Left lobe of liver (tissue), 2 donors: ENCODE results near the gene CMIP. TPM values are rescaled to one million over a fixed set of nuclear protein-coding genes. Genes with fewer than 3 reads are reported as not detected.
A peak's percentile ranks its signal among the peaks of the same experiment; 100 is the strongest.

ENCODE experiments used
- ATAC-seq: fragments of 200-7000 bp; cut with Tn5 transposase; one replicate; pipeline ENCODE4 v1.9.1; 2020; ENCODE audit warnings: mild to moderate bottlenecking, moderate library complexity
- DNase-seq: peaks from one replicate; pipeline ENCODE4 v3.0.0-alpha.2; 2020; ENCODE audit warnings: low spot score
- total RNA-seq: library from RNA; stranded (reverse); gene quantifications from one replicate; pipeline ENCODE4 v1.2.1, GENCODE V29; 2021
- donor health status: DM: no; HTN: no; CAD: no; lungs with moderate emphysema.
- donor health status: DM: no; HTN: yes; CAD: no.

The CMIP gene
- total RNA-seq, 1 donor from 2014 or later = 15.4 TPM

DNA sequence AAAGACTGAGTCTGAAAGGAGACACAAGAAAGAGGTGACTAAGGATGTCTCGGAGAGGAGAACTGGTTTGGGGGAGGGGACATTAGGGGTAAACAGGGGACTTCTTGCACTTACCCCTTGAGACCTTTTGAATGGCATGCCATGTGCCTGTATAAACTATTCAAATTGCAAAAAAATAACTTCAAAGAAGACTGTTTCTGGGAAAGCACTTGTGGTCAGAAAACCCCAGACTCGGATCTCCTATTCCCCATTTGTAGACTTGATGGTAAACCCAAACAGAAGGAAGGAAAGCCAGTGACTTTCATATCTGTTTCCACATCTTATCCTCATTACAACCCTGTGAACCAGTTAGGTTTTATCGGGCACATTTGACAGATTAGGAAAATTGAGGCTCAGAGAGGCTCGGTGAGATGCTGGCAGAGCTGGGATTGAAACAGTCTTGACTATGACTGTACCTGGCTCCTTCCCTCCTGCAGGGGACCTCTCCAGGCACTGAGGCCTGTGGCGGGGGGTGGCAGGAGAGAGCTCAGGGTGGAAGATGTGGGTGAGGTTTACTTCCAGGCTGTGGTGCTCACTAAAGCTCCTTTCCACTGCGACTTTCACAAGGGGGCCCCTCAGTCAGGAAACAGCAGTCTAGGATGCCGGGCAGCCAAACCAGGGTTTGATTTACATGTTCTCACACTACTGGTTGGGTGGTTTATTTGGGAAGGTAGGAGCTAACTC is 304.0 kb downstream of the CMIP start:
- no peak for DNase-seq
- ATAC-seq = no peak

DNA sequence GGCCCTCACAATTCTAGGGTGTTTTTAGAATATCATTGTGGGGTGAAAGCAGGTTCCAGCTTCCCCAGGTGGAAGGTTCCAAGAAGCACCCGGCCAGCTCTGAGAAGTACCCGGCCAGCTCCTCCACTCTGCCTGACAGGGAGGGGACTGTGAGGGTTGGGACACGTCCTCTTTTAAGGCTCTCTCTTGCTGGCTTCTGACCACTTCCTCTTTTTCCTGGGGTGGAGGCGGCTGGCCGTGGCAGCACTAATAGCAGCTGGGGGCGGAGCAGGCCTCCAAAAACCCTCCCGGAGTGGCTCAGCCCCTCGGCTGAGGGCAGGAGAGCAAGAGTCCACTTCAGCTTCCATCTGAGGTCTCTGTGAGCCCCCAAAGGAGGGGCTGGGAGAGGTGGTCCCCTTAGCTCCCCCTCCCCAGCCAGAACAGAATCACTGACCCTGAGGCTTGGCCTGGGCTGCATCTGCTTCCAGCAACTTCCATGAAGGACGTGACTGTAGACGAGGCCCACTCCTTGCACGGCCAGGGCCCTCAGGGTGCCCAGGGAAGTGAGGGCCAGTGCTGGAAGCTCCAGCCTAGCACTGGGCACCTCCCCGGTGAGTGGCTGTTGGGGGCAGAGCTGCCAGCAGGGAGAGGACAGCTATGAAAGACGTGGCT is 307.7 kb downstream of the CMIP start:
- DNase-seq (peak; percentile 52), ATAC-seq (peak; percentile 78)

DNA sequence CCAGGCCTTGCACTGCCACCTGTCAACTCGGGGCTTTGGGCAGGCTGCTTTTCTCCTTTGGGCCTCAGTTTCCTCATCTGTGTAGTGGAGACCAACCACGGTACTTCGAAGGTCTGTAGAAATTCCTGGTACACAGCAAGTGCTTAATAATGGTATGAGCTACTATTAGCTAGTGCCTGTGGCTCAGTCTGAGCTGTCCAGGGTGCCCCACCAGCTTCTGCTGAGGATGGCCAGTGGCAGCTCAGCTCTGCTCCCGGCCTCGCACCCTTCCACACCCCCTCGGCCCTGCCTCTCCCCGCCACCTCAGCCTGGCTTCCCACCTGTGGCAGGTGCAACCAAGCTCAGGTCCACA is 308.2 kb downstream of the CMIP start:
- ATAC-seq = no peak
- no peak for DNase-seq

DNA sequence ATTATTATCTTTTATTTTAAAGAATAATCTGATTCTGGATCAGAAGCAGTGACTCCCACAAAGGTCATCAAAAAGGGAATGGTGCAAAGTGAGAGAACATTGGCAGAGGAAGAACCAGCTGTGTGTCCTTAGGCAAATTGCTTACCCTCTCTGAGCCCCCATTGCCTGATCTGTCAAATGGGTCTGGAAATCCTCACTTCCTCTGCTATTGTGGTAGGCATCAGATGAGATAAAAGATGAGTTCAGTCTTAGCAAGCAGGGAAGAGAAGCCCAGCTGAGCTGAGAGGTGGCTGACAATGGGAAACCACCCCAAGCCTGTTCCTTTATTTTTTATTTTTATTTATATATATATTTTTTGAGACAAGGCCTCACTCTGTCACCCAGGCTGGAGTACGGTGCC is 310.2 kb downstream of the CMIP start:
- ATAC-seq (no peak), DNase-seq (no peak)

DNA sequence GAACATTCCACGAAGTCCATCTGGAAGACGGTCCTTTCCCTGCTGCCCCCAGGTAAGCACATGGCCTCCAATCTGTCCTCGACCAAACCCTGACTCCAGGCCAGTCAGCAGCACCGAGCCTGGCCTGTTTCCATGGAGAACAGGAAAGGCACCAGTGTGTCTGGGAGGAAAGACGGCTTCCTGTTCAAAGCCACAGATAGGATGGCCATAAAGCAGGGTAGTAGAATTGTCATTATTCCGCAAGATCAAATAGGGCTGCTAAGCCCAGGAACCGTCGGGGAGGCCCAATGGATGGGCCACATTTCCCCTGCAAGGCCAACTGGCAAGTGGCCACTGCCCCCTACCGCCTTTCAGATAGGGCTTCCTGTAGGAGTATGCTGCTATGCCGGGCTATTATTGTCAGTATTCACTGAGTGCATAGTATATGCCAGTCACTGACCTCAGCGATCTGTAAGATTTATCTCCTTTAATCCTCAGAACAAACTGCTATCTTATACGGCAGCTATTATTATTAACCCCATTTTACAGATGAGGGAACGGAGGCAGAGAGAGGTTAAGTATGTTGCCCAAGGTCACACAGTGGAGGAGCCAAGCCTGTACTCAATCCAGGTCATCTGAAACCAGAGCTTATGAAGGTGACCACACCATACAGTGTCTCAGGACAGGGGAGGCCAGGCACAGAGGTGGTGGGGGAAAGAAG is 311.5 kb downstream of the CMIP start:
- ATAC-seq (peak; percentile 55), DNase-seq (no peak)

DNA sequence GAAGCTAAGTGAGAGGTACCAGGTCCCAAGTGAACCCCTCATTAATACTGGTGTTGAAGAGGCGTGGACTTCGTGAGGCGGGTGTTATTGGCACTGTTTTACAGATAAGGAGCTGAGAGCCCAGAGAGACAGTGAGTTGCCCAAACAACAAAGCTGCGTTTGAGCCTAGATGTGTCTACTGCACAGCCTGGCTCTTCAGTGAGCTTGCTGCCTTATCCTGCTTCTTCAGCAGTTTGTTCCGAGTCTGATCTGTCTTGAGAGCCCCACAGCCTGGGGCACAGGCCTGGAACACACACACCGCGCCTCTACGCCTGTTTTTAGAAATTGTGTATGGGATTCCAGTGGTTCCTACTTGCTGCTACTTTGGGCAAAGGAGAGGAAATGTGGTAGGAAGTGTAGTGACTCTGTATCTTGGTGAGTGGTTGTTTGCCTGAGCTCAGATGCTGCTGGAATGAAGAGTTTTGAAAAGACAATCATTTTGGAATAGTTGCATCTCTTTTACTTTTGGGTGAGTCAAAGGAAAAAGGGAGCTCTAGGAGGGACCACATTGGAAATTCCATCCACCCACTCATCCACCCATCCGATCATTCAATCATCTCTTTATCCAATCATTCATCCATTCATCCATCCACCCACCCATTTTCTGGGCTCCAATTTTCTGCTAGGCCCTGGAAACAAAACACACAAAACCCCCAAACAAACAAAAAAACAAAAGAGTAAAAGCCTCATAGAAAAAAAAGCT is 312.2 kb downstream of the CMIP start:
- no peak for ATAC-seq
- no peak for DNase-seq

DNA sequence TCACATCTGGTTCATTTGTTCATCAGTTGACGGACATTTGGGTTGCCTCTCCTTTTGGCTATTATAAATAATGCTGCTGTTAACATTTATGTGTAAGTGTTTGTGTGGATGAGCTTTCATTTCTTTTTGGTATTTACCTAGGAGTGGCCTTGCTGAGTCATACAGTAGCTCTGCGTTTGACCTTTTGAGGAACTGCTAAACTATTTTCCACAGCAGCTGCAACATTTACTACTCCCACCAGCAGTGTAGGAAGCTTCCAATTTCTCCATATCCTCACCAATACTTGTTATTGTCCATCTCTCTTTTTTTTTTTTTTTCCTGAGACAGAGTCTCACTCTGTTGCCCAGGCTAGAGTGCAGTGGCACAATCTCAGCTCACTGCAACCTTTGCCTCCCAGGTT is 313.8 kb downstream of the CMIP start:
- no peak for DNase-seq
- ATAC-seq = no peak

Other genes with a start within 250 kb of the CMIP start
- 0.25 TPM for gene BCO1, start 206.1 kb upstream of the CMIP start, total RNA-seq
- 2.9 TPM for gene GAN, start 129.8 kb upstream of the CMIP start, total RNA-seq